Neural cell (in vitro differentiated cells): ENCODE results near the gene PRELID2.

Source experiments
- CTCF ChIP-seq: fragments of 450-650 bp; IDR thresholded peaks from 2 replicates; pipeline ENCODE4 v1.5.1; 2014; ENCODE audit warnings: antibody characterized with exemption, mild to moderate bottlenecking, moderate library complexity; ENCODE audit not compliant: poor library complexity, severe bottlenecking
- EP300 ChIP-seq: fragments of 450-650 bp; conservative IDR thresholded peaks from 2 replicates; pipeline ENCODE4 v1.6.1; 2014; ENCODE audit warnings: antibody characterized with exemption, mild to moderate bottlenecking, moderate library complexity; ENCODE audit not compliant: poor library complexity, severe bottlenecking
- EZH2 ChIP-seq: fragments of 200-600, 300-800 bp; shearing (Covaris generic), sonication (generic); IDR thresholded peaks from 2 replicates; pipeline ENCODE4 v1.6.1; 2014; ENCODE audit warnings: antibody characterized with exemption, low read length, borderline replicate concordance, mild to moderate bottlenecking; ENCODE audit not compliant: insufficient read depth, poor library complexity, severe bottlenecking
- POLR2AphosphoS5 ChIP-seq: IDR thresholded peaks from 2 replicates; pipeline ENCODE4 v1.6.1; 2012
- REST ChIP-seq: IDR thresholded peaks from 2 replicates; pipeline ENCODE4 v1.6.1; 2012; ENCODE audit warnings: borderline replicate concordance

- TF ChIP-seq CTCF, result no peak
- TF ChIP-seq EP300, result no peak
- TF ChIP-seq POLR2AphosphoS5, result no peak
- TF ChIP-seq EZH2, result no peak
- TF ChIP-seq REST, result no peak
These were observed 17.8 kb upstream of the PRELID2 start for GRCh38 chr5:145852990-145853389.
